Urinary bladder (tissue), 4 donors: ENCODE data around the gene KAT7. TPM values are rescaled to one million over a fixed set of nuclear protein-coding genes. Genes with fewer than 3 reads are reported as not detected.
A peak's percentile ranks its signal among the peaks of the same experiment; 100 is the strongest.

Experiments
- DNase-seq: peaks from one replicate; pipeline ENCODE4 v3.0.0-alpha.2; 2015; ENCODE audit errors: extremely low spot score
- H3K27ac ChIP-seq: one replicate; pipeline ENCODE4 v1.5.1; 2013; ENCODE audit warnings: low read depth, mild to moderate bottlenecking, moderate library complexity
- H3K36me3 ChIP-seq: one replicate; pipeline ENCODE4 v1.6.1; 2013; ENCODE audit warnings: mild to moderate bottlenecking, moderate library complexity; ENCODE audit not compliant: insufficient read depth
- H3K4me1 ChIP-seq: one replicate; pipeline ENCODE4 v1.6.1; 2013; ENCODE audit warnings: mild to moderate bottlenecking, moderate library complexity; ENCODE audit not compliant: insufficient read depth
- H3K4me3 ChIP-seq: one replicate; pipeline ENCODE4 v1.5.1; 2013; ENCODE audit warnings: low read depth, low read length
- WGBS: extraction: QIAGEN DNeasy Blood & Tissue Kit; methylation state at CpG from one replicate; pipeline ENCODE4 v1.1.7; 2013; 5-methylcytosine and 5-hydroxymethylcytosine counted together
- polyA plus RNA-seq: library from polyadenylated mRNA; stranded (reverse); fragments of 200-250 nt; gene quantifications from one replicate; pipeline ENCODE4 v1.2.3, GENCODE V29; 2013
- total RNA-seq: library from RNA; depleted of rRNA; stranded (reverse); fragments of >200 nt; gene quantifications from one replicate; pipeline ENCODE4 v1.2.3, GENCODE V29; 2014
- donor health status: healthy with polysubstance abuse.
- donor health status: healthy.

The KAT7 gene
- total and polyA plus RNA-seq, 2 donors = 32.3 to 58.7 TPM

DNA sequence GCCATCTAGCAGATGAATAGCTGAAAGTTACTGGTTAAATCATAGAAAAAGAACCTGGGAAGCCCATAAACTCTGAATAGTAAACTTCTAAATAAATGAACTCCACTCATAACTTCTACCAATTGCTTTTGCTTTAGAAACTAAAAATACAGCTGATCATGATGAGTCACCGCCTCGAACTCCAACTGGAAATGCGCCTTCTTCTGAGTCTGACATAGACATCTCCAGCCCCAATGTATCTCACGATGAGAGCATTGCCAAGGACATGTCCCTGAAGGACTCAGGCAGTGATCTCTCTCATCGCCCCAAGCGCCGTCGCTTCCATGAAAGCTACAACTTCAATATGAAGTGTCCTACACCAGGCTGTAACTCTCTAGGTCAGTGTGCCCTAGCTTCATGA lies 9.7 kb downstream of the KAT7 start:
- Histone ChIP-seq H3K4me3 (no peak overlapping the region), H3K4me1 (no peaks in the 10 kb centered on the region), H3K27ac (no peak overlapping the region), H3K36me3 (peaks cover 11% of the 10 kb centered on the region)
- no peak for DNase-seq
- WGBS = 81% methylated on average over 8 of the region's 8 CpGs

DNA sequence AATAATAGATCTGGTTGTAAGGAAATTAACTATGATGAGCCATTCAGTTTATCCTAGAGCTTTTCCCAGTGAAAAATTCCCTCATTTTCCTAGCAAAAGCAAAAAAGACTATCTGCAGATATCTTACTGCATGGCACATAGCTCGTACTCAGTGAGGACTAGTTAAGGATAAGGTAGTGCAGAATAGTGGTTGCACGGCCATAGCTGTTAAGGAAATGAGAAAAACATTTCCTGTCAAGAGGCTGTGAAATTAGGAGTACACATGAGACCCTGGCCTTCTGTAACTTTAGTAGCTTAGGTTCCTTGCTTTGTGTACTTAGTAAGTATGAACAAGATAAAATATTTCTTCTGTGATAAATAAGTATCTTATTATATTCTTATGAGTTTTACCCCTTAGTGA lies 10.3 kb downstream of the KAT7 start:
- Histone ChIP-seq H3K36me3 (peaks cover 8% of the 10 kb centered on the region), H3K27ac (no peak overlapping the region), H3K4me3 (no peak overlapping the region), H3K4me1 (no peaks in the 10 kb centered on the region)
- WGBS = 77% methylated on average over 2 of the region's 2 CpGs
- no peak for DNase-seq

DNA sequence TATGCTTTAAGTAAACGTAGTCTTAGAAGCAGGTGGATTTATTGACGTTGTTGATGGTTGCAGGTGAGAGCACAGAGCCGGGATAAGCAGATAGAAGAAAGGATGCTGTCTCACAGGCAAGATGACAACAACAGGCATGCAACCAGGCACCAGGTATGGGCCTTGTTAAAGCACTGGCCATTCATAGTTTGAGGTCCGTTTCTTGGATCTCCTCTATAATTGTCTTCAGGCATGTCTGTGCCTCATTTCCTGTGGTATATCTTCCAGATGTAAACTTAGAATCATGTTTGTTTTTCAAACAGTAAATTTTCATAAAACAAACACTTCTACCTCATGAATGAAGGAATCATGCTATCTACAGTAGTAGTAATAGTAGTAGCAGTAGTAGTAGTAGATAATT lies 20.6 kb downstream of the KAT7 start:
- WGBS = 71% methylated on average over 4 of the region's 4 CpGs
- Histone ChIP-seq H3K4me1 (no peaks in the 10 kb centered on the region), H3K36me3 (peaks cover 2% of the 10 kb centered on the region), H3K4me3 (no peak overlapping the region), H3K27ac (no peak overlapping the region)
- no peak for DNase-seq

DNA sequence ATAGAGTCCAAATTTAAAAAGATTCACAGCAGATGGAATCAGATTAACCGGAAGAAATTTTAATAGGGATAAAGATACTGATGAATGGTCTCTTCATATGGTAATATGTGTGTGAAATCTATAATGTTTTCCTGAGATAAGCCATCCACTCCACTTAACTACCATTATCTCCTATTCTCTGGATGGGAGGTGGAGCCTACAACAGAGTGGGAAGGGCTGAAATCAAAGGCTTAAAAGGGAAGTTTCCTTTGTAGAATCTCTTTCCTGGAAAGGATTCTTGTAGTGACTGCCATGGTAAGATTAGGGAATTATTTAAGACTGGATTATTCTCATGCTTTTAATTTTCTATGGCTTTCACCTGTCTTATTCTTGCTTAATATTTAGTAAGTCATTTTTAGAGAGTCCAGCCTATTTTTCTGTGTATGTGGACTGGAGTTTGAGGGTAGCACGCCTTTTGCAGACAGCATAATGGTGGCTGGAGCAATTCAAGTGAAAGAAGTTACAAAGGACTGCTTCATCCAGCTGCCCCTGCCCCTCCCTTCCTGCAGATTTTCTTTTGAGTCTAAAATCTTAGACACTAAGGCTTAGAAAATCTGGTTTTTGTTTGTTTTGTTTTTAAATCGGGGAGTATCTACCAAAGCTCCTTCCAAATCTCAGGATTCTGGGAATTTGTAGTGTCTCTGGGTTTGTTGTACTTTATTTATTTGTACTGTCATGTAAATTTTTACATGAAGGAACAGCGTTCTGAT lies 26.5 kb downstream of the KAT7 start:
- Histone ChIP-seq H3K27ac (peak overlapping the region; percentile 10), H3K4me1 (no peaks in the 10 kb centered on the region), H3K4me3 (no peak overlapping the region), H3K36me3 (peaks cover 9% of the 10 kb centered on the region)
- WGBS = 50% methylated on average over 4 of the region's 4 CpGs
- DNase-seq = no peak

DNA sequence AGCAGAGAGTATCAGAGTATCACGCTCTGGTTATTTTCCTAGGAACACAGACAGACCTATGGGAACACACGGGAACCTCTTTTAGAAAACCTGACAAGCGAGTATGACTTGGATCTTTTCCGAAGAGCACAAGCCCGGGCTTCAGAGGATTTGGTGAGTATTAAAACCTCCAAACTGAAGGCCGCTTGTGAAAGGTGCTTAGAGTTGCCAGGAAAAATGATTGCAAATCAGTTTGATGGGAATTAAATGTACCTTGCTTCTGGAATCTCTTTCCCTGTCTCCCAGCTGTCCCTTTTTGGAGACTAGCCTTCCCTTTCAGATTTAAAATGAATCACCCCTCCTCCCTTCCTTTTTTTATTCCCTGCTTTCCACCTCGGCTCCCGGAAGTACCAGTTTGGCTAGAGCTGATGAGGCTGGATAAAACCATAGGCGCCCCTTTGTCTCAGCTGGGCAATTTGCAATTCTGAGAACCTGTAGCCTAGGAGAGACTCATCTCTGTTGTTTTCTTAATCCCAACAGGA lies 27.3 kb downstream of the KAT7 start:
- Histone ChIP-seq H3K4me1 (no peaks in the 10 kb centered on the region), H3K27ac (no peak overlapping the region), H3K36me3 (peaks cover 9% of the 10 kb centered on the region), H3K4me3 (no peak overlapping the region)
- DNase-seq = no peak
- WGBS = 41% methylated on average over 9 of the region's 9 CpGs

DNA sequence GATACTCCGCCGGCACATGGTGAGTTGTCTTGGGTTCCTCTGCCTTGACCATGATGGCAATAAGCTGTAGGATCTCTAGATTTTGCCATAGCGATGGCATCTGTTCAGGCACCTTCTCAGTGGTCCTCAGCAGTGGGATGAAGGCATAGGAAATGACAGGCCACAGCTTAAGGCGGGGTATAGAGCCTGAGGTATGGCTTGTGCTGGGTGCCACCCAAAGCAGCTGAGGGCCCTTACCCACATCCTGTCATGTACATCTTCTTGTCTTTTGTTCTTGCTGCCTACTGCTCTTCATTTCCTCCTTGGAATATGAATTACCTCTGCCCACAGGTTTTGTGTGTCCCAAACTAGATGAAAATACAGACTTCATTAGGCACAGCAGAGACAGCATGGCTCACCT lies 29.5 kb downstream of the KAT7 start:
- DNase-seq = no peak
- Histone ChIP-seq H3K4me1 (no peaks in the 10 kb centered on the region), H3K4me3 (no peak overlapping the region), H3K27ac (no peak overlapping the region), H3K36me3 (peaks cover 11% of the 10 kb centered on the region)
- WGBS = 96% methylated on average over 4 of the region's 4 CpGs

DNA sequence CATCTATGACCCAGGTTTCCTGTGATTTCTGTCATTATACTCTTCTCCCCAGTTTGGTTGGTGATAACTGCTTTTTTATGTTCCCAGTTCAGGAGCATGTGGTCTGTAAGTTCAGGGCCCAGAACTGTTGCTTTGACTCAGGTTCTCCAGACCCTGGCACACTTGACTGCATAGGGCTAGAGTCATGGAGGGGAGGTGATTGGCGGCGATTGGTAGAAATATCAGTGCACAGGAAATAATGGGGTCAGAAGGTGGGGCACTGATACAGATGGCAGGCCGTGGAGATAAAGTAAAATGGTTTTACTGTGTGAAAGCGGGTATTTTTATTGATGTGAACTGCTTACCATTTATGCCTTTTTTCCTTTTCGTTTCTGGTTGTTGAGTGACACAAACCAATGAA lies 30.7 kb downstream of the KAT7 start:
- H3K36me3 ChIP-seq = peaks cover 19% of the 10 kb centered on the region

DNA sequence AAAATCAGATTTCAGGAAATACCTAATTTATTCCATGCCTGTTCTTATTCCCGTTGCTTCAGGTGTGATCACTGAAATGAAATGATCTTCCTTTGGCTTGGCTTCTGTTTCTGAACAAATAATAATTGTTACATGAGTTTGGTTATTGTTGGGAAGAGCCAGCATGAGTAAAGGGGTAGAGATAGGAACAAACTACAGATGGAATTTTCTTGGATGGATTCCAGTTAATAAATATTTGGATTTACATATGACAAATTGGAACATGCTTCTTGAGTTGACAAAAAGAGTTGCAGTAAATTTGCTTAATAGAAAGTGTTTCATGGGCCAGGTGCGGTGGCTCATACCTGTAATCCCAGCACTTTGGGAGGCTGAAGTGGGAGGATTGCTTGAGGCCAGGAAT lies 31.2 kb downstream of the KAT7 start:
- Histone ChIP-seq H3K4me3 (no peak overlapping the region), H3K36me3 (peaks cover 19% of the 10 kb centered on the region), H3K4me1 (no peaks in the 10 kb centered on the region), H3K27ac (no peak overlapping the region)
- WGBS = 88% methylated on average over 2 of the region's 2 CpGs
- no peak for DNase-seq

More for the DNA sequence above, 30.7 kb downstream of the KAT7 start:
- H3K27ac ChIP-seq = no peak overlapping the region
- 90% methylated on average over 5 of the region's 5 CpGs for WGBS
- no peak for DNase-seq
- H3K4me3 ChIP-seq = no peak overlapping the region
- H3K4me1 ChIP-seq = no peaks in the 10 kb centered on the region

DNA sequence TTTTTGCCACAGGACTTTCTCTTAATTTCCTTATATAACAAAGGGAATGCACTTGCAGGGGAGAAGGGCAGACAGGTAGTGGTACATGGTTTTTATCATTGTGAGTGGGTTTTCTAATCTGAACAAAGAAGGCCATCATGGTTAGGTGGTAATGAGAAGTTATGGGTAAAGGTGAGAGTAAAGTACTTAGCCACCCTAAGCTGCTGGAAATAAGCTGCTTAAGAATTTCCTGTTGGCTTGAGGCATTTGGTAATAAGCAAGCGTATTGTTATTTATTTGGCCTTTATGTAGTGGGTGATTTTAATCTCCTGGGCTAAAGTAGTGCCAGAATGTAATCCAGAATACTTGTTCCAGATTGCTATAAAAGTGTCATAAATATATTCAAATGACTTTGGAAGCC lies 32.3 kb downstream of the KAT7 start:
- WGBS = 29% methylated on average over 1 of the region's 1 CpG
- no peaks in the 10 kb centered on the region for H3K4me1 ChIP-seq
- no peak overlapping the region for H3K4me3 ChIP-seq
- peaks cover 19% of the 10 kb centered on the region for H3K36me3 ChIP-seq
- H3K27ac ChIP-seq = no peak overlapping the region
- DNase-seq = no peak

DNA sequence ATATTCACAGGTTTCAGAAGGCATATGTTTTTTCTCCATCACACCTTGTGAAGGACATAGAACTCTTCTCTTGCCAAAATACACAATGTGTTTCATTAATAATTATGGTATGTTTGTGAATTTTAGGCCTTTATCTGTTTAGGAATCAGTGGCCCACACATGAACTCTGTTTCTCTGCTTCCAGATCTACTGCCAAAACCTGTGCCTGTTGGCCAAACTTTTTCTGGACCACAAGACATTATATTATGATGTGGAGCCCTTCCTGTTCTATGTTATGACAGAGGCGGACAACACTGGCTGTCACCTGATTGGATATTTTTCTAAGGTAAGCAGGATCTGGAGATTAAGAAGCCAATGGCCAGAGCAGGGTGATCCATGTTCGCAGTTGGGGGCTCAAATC lies 33.0 kb downstream of the KAT7 start:
- H3K4me1 ChIP-seq = no peaks in the 10 kb centered on the region
- WGBS = 79% methylated on average over 2 of the region's 2 CpGs
- DNase-seq = no peak
- H3K27ac ChIP-seq = no peak overlapping the region
- H3K36me3 ChIP-seq = peaks cover 19% of the 10 kb centered on the region
- H3K4me3 ChIP-seq = no peak overlapping the region

DNA sequence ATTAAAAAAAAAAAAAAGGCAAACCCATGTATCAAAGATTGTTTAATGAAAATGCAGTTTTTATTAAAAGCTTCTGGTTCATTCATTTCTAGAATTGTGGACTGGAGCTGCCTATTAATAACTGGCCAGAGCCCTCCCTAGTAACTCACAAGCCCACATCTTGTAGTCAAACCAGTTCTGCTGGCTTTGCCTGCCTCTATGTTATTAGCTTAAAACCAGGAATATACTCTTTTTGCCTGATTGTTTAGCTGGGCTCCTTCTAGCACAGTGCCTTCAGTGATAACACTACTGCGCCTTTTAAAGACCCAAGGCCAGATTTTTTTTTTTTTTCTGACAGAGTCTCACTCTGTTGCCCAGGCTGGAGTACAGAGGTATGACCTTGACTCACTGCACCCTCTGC lies 33.4 kb downstream of the KAT7 start:
- peaks cover 17% of the 10 kb centered on the region for H3K36me3 ChIP-seq

DNA sequence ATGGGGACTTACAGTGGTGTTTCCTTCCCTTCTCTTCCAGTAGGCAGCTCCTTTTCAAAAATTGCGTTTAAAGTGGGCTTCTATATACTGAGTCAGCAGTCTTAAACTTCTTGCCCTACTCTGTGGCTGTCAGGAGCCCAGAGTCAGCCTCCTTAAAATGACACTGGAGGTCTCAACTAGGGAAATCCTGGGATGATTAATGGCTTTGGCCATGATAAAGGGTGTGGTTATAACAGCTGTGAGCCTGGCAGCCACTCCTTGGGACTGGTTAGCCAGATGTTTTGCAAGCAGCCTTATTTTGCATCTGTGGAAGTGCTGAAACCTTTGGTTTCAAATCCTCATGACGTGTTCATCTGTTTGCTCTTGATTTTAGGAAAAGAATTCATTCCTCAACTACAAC lies 34.3 kb downstream of the KAT7 start:
- no peak overlapping the region for H3K4me3 ChIP-seq
- H3K27ac ChIP-seq = no peak overlapping the region
- DNase-seq = no peak
- H3K4me1 ChIP-seq = no peaks in the 10 kb centered on the region
- 52% methylated on average over 2 of the region's 2 CpGs for WGBS
- H3K36me3 ChIP-seq = peaks cover 16% of the 10 kb centered on the region

More for the DNA sequence above, 33.4 kb downstream of the KAT7 start:
- WGBS = 96% methylated on average over 1 of the region's 1 CpG
- H3K27ac ChIP-seq = no peak overlapping the region
- DNase-seq = no peak
- no peak overlapping the region for H3K4me3 ChIP-seq
- no peaks in the 10 kb centered on the region for H3K4me1 ChIP-seq

DNA sequence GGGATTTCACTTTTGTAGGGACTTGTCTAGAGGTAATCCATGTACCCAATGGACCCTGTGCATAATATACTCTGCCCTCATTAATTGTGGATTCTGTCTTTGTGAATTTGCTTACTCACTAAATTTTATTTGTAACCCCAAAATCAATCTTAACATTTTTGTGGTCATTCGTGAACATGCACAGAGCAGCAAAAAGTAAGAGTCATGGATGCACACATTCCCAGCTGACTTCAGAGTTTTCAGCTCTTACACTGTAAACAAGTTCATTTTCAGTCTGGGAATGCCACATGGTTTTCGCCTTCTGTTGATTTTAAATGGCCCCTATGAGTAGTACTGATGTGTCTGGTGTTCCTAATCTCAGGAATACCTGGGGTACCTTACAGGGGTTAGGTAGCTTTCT lies 35.1 kb downstream of the KAT7 start:
- Histone ChIP-seq H3K4me3 (no peak overlapping the region), H3K36me3 (peaks cover 17% of the 10 kb centered on the region), H3K27ac (no peak overlapping the region), H3K4me1 (no peaks in the 10 kb centered on the region)
- no peak for DNase-seq
- WGBS = 87% methylated on average over 2 of the region's 2 CpGs

DNA sequence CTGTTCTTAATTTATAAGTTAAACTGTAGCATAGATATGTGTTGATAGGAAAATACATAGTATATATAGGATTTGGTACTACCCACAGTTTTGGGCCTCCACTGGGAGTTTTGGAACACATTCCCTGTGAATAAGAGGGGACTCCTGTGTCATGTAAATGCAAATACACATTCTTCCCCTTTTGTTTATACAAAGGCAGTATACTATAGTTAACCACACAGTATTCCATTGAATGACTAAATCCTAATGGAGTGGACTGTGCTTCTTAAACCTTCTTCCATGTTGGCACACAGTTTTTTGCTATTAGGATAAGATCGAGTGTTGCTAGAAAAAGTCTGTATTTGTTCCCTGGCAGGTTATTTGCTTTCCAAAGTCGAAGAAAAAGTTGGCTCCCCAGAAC lies 37.2 kb downstream of the KAT7 start:
- Histone ChIP-seq H3K4me3 (no peak overlapping the region), H3K4me1 (peaks cover 1% of the 10 kb centered on the region), H3K27ac (no peak overlapping the region), H3K36me3 (peaks cover 25% of the 10 kb centered on the region)
- WGBS = 63% methylated on average over 2 of the region's 2 CpGs
- DNase-seq = no peak
